ENCODE data around the gene HNRNPC.
"Not testable (repeated sequence)": the region's sequence is repeated elsewhere in the genome, so short reads cannot be mapped to it uniquely, and the experiment has no call there.

The HNRNPC gene

DNA sequence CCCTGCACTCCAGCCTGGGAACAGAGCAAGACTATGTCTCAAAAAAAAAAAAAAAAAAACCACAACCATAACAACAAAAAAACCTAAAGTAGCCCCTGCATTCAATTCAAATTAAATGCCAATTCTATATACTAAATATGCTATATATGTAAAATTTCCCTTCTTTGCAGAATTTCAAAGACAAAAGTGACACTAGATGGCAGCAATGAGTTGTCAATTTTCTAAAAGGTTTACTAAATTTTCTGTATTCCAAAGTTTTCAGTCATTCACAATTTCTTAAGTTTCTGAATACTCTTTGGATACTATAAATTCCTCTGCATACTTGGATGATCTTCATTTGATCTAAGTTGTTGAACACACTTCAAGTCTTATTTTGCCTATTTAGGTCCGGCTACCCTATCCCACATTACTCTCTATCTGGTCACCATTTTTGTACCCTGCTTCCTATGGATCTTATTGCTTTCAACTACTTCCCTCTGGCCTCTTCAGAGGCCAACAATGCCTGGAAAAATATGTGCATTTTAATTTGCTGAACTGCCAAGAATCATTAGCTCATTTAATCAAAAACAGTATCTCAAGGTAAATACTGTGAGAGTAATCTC is 27.9 kb downstream of the HNRNPC start:
- no peak for DNase-seq

DNA sequence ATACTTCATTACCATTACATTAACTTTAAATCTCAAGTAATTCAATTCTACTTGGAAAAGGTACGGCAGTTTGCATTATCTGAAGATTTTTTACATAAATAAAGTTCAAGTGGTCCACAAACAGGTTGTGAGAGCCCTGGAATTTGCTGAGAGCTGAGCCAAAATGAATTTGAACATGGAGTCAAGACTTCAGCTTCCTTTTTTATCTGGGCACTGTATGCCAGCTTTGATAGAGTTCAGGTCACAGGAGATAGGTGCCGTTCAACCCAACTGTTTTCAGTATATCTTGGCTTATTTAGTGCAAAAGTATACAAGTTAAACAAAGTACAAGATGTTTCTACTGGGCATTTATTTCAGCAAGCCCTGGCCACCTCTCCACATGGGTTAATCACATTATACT is 28.8 kb downstream of the HNRNPC start:
- DNase-seq: no peak

DNA sequence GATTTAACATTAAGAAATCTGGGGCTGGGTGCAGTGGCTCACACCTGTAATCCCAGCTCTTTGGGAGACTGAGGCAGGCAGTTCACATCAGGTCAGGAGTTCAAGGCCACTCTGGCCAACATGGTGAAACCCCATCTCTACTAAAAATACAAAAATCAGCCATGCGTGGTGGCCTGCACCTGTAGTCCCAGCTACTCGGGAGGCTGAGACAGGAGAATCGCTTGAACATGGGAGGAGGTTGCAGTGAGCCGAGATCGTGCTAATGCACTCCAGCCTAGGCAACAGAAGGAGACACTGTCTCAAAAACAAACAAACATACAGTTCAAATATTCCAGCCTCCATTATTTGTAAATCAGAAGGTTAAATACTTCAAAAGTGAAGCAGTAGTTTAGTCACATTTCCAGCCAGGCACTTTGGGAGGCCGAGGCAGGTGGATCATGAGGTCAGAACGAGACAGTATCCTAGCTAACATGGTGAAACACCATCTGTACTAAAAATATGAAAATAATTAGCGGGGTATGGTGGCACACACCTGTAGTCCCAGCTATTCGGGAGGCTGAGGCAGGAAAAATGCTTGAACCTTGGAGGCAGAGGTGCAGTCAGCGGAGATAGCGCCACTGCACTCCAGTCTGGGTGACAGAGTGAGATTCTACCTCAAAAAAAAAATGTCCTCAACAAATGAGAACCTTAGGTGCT is 30.3 kb downstream of the HNRNPC start:
- no peak for DNase-seq

DNA sequence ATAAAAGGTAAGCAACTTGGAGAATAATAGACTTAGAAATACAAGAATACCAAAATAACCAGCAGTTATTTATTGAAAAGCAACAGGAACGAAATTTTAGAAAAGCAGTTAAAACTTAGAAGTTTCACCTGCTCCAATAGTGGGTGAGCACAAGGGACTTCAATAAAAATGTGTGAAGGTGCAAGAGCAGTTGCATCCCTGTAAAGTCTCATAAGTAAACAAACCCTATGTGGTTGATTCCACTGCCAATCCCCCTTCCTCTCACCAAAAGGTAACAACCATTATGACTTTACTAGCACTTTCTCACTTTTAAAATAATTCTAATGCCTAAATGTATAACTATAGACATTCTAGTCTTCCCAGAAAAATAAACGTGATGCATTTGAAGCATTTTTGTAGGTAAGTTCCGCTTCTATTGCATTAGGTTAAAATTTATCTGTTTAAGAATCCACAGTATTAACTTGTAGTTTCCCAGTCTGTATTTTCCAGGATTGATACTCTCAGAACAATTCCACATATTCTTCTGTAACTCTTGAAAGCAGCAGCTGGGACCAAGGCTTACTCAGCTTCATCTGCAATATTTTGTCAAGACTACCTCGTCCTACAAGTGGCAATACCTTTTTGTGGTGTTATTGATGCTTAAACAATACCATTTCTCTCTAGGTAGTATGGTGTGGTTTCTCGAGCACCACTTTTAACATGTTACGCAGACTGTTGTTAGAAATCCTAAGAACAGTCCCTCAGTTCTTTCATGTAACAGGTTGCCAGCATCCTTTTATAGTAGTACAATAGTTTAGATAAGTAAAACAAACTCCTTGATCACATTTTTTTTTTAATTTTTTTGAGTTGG is 32.1 kb downstream of the HNRNPC start:
- no peak for DNase-seq

DNA sequence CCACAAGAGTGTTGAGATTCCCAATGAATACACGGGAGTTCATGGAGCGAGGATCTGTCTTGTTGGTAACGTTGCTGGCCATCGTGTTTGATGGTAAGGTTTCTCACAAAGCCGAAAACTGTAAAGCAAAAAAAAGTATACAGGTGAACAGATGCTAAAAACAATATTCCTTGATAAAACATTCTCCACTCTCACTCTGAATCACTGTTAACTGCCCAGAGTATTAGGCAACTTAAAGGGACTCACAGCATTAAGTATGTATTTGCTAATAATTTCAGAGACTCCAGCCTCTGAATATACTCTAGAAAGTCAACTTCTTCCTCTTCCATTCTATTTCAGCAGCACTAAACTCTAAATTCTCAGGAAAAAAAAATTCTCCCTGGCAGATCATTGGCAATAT is 35.1 kb downstream of the HNRNPC start:
- DNase-seq: no peak

DNA sequence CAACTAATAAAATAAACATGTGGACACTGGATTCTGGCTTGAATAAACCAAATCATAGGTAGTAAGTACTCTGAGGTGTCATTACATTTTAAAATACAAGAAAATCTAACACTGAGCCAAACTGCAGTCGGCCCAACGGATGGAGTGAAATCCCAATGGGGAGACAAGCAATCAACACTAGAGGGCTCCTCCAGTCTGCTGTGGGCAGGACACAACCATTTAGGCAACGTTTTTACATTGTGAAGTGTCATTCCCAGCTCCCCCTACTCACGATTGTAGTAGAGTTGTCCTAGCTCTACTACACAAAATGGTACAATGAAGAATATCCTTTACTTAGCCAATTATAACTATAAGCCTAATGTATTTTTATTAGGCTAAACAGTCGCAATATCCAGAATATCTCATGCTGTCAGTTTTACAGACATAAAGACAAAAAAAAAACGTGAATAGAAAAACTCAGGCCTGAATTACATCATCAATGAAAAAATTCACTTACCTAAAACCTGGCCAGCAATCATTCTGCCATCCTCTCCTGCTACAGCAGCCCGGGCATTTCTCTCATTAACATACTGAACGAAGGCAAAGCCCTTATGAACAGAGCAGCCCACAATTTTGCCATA is 35.7 kb downstream of the HNRNPC start:
- no peak for DNase-seq

DNA sequence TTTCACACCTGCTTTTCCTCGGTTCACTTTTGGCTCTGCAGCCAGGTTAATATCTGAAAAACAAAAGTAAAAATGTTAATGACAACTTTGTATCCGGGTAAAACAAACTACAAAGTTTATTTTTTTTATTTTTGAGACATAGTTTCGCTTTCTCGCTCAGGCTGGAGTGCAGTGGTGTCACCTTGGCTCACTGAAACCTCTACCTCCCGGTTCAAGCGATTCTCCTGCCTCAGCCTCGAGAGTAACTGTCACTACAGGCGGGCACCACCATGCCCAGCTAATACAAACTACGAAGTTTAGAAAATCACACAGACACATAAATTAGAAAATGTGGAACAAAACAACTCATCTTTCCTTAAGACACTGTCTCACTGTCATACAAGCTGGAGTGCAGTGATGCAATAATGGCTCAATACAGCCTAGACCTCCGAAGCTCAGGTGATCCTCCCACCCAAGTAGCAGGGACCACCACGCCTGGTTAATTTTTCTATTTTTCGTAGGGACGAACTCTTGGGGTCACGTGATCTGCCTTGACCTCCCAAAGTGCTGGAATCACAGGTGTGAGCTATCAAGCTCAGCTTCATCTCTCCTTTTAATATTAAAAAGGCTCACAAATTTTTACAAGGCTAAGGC is 38.1 kb downstream of the HNRNPC start:
- DNase-seq: no peak

DNA sequence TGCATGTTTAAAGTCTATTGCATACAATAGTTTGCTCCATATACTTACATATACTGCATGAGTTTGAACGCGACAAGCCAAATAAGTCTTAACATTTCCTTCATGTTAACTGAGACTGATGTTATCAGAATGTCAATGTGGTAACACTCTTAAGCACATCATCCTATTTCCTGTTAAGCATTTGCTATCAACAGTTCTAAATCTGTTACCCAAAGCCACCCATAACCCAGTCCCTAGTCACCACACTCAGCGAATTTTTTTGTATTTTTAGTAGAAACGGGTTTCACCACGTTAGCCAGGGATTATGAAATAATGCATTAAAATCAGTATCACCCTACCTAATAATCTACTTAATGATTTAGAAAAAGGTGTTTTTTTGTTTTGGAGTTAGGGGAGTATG is 39.4 kb downstream of the HNRNPC start:
- no peak for DNase-seq

DNA sequence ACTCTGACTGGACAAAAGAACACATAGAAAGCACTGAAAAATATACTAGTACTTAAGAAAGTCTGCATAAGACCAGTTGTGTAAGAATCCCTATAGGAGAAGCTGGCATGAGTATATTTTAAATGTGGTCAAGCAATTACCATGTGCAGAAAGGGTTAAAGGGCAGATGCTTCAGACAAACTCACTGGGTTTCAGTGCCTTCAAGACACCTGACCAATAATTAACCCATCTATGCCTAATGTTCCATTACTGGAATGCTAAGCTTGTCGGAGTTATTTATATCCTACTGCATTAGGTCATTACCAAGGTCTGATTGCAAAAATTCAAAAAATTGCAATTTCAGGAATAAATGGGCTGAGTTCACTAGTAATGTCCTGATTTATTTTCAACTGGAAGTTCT is 41.3 kb downstream of the HNRNPC start:
- DNase-seq: no peak

DNA sequence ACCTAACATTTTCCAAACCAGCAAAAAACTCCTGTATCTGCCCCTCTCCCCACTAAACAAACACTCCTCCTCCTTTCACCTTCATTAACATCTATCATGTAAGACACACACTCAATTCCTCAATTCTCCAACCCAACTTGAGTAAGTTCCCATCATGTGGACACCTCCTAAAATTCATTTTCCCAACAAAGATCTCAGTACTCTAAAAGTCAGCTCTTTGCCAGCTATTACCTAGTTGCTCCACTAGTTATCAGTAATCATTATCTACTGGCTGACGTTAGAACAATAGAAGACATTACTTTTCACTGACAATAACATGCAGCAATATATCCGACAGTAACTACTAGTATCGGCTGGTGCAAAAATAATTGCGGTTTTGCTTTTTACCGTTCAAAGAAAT is 42.1 kb downstream of the HNRNPC start:
- DNase-seq: no peak

DNA sequence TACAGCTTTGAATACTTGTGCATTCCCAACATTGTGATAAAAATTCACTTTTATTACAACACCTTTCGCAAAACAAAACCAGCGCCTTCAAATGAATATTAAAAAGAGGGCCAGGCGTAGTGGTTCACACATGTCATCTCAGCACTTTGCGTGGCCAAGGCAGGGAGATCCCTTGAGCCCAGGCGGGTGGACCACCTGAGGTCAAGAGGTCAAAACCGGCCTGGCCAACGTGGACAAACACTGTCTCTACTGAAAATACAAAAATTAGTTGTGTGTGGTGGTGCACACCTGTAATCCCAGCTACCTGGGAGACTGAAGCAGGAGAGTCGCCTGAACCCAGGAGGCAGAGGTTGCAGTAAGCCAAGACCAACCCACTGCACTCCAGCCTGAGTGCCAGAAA is 42.8 kb downstream of the HNRNPC start:
- no peak for DNase-seq

DNA sequence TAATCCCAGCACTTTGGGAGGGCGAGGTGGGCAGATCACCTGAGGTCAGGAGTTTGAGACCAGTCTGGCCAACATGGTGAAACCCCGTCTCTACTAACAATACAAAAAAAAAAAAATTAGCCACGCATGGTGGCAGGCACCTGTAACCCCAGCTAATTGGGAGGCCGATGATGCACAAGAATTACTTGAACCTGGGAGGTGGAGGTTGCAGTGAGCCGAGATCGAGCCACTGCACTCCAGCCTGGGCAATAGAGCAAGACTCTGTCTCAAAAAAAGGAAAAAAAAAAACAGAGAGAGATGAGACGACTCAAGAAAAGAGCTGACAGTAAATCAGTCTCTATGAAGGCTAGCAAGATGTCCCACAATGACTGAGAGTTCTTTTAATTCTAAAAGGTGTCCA is 44.1 kb downstream of the HNRNPC start:
- DNase-seq: not testable (repeated sequence)

DNA sequence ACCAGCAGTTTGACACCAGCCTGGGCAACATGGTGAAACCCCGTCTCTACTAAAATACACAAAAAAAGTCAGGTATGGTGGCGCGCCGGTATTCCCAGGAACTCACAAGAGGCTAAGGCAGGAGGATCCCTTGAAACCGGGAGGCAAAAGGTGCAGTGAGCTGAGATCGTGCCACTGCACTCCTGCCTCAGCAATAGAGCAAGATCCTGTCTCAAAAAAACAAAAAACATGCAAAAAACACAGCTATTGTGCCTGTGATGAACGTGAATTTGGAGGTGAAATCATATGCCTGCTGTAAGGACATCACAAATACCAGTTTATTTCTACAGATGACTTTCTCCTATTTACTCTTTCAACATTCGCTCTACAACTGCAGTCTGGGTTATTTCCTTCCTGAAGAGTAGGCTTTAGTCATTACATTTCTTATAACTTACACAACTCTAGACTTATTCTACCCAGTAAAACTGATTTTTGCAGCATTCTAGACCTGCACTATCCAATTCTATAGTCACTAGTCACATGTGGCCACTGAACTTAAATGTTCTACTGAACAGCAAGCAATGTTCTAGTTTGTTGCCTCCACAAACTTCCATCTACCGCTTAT is 48.3 kb downstream of the HNRNPC start:
- DNase-seq: no peak

DNA sequence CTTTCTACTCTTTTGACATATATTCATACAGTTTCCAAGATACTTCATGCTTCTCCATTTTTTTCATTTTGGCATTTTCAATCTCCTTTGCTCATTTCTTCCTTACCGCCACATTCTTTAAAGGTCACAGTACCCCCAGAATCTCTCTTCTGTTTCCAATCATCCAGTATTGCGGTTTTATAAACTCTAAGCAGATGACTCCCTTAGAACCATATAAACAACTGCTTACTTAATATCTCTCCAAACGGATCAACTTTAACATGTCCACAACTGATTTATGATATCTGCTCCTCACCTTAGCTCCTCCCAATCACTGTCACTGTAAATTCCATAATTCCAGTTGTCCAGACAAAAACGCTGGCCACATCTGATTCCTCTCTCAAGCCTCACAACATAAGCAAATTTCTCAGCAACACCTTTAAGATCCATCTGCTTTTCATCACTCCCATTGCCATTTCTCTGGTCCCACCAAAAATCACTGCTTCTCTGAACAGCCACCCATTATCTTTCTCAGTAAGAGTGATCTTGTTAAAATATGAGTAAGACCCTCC is 49.6 kb downstream of the HNRNPC start:
- DNase-seq: no peak

DNA sequence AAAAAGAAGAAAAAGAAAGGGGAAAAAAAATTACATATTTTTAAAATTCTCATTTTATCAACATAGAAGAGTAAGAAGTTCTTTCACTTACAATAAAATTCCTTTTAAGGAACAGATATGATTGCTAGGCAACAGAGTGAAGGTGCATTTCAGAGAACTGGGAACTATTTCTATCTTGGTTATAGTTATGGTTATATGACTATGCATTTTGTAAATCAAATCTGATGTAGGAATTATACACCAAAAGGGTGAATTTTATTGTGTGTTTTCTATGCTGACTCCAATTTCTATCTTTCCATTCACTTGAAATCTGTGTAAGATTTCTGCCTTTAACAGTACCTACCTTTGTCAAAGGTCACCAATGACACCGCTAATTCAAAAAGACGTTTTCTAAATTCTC is 50.1 kb downstream of the HNRNPC start:
- no peak for DNase-seq

DNA sequence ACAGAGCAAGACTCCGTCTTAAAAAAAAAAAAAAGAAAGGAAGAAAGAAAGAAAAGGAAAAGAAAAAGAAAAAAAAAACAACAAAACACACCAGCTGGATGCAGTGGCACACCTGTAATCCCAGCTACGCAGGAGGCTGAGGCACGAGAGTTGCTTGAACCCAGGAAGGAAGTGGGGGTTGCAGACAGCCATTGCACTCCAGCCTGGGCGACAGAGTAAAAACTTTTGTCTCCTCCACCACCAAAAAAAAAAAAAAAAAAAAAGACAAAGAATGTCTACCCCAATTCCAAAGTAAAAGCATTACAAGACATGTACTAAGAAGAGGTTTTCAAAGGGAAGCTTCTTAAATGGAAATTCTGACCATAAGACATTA is 53.4 kb downstream of the HNRNPC start:
- no peak for DNase-seq

DNA sequence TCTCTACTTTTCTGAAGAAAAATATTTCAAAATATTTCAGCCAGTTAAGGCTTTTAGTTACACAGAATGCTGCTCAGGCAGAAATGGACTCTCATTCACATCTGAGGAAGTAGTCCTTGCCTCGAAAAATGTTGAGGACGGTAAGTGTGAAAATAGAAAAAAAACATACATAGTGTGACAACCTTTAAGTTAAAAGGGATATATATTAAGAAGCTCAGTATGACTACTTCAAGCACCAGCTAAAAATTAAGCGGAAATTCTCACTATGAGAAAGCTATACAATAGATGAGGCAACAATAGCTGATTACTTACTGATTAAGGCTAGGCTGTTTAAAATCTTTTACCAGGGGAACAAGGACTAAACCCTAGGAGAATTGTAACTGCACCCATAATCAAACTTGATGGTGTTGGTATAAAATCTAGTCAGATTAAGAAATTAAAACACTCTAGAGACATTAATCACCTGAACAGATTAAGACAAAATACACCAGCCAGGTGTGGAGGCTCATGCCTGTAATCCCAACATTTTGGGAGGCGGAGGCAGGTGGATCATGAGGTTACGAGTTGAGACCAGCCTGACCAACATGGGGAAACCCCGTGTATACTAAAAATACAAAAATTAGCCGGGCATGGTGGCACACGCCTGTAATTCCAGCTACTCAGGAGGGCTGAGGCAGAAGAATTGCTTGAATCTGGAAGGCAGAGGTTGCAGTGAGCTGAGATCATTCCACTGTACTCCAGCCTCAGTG is 53.9 kb downstream of the HNRNPC start:
- no peak for DNase-seq

DNA sequence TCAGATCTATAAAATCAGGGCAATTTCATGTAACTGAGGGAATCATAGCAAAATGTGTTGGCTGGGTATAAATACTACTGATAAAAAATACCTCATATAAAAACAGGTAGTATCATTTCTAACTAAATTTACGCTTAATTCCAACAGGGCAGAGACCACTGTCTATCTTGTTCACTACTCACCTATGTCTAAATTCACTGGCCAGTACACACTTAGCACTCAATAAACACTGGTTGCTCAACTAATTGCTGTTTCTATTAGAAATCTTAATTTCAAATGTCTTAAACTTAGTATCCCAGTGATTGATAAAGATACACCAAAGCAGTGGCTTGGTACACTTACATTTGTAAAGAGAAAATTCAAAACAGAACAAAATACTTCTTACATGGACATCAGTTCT is 55.6 kb downstream of the HNRNPC start:
- no peak for DNase-seq

DNA sequence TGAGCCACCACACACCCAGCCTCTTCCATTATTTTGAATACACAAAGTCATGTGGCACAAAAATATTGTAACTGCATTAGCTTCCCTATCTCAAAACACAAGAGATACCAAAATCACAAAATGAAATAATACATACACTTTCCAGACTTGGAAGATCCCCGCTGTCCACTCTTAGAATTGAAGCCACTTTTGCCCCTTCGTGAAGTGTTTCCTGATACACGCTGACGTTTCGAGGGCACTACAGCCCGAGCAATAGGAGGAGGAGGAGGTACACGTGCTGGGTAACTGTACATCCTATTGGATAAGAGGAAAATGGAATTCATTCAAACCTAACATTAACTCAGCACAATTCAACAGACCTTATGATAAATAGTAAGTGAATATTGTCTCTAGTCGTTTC is 56.4 kb downstream of the HNRNPC start:
- DNase-seq: not testable (repeated sequence)

DNA sequence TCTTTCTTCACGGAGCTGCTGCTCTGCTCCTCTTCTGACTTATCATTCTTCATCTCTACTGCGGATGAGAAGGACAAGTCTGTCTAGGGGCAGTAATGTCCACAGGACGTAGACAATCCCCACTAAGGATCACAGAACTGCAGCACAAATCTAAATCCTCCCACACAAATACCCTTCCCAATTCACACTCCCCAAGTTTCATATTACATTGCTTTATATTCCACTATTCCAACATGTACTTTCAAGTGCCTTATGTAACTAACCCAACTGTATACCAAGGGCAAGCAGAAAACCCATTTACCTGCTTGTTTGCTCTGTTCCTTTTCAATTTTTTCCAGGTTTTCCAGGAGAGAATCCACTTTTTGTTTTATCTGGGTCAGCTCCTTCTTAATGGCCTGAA is 57.7 kb downstream of the HNRNPC start:
- DNase-seq: no peak

DNA sequence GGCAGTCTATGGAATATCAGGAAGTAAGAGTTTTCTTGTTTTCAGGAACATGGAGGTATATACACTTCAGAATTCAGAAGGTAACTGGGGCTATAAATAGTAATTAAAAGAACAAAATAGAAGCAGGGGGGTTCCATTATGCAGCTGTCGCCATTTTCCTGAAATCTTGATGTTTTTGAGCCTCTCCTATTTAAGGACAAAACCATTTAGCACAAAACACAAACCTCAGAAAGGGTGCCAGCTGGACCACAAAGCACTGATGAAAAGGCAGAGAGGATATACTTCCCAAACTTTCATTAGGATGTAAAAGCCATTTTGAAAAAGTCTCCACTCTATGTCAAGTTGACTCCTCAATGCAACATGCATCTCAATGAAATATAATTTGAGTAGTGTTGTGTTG is 59.2 kb downstream of the HNRNPC start:
- DNase-seq: no peak

DNA sequence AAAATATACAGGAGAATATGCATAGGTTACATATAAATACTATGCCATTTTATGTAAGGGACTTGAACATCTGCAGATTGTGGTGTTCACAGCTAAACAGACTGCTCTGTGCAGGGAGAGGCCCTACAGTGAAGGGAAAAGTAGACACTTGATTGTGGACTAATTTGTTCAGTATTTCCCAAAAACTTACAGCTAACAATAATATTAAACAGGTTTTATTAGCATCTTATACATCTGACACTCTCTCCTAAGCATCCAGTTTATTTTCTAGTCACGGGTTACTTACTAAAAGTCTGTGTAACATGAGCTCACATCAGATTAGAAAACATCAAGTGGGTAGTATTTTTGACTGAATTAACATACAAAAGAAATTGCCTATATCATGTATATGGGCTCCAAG is 60.1 kb downstream of the HNRNPC start:
- no peak for DNase-seq
